Right renal cortex interstitium (tissue), 3 donors: Measurements from ENCODE around the gene RNASEH1. TPM values are rescaled to one million over a fixed set of nuclear protein-coding genes. Genes with fewer than 3 reads are reported as not detected.
"Not testable (repeated sequence)": the region's sequence is repeated elsewhere in the genome, so short reads cannot be mapped to it uniquely, and the experiment has no call there.

Source experiments
- DNase-seq, 3 donors: peaks; one replicate each; pipeline ENCODE4 v3.0.0-alpha.2; 2013; ENCODE audit warnings: low read depth in 3 of 3, low spot score in 2 of 3
- polyA plus RNA-seq, 3 donors: library from polyadenylated mRNA; unstranded; fragments of 120-200 nt; gene quantifications; one replicate each; pipeline ENCODE4 v1.2.1, GENCODE V29; 2013; ENCODE audit not compliant: insufficient read length in 3 of 3

The RNASEH1 gene
- polyA plus RNA-seq, 3 donors, result 17.2 to 17.8 (median 17.5) TPM

- DNase-seq, result no peak
Observed at GRCh38 chr2:3594493-3595281, 36.6 kb upstream of the RNASEH1 start, which contains the start of gene COLEC11. Gene COLEC11 (plus strand): TSS chr2:3595112. CDS start chr2:3604341, 9,229 bp downstream.

GRCh38 chr2:3589086-3589485, 31.0 kb upstream of the RNASEH1 start:
- no peak for DNase-seq

- no peak for DNase-seq
Observed at GRCh38 chr2:3588084-3588483, 30.0 kb upstream of the RNASEH1 start.

- no peak for DNase-seq
Observed at GRCh38 chr2:3587432-3587831, 29.3 kb upstream of the RNASEH1 start.

- no peak for DNase-seq
Observed at GRCh38 chr2:3587021-3587420, 28.9 kb upstream of the RNASEH1 start.

- no peak for DNase-seq
Observed at GRCh38 chr2:3586220-3586619, 28.1 kb upstream of the RNASEH1 start.

GRCh38 chr2:3585261-3586109, 27.4 kb upstream of the RNASEH1 start:
- peak in 1 of 3 donors; percentile 36 for DNase-seq

GRCh38 chr2:3584608-3585260, 26.6 kb upstream of the RNASEH1 start:
- DNase-seq, result no peak

GRCh38 chr2:3584076-3584475, 25.9 kb upstream of the RNASEH1 start:
- no peak for DNase-seq

- DNase-seq, result no peak
Observed at GRCh38 chr2:3581367-3582262, 23.5 kb upstream of the RNASEH1 start.

- DNase-seq, result no peak
Observed at GRCh38 chr2:3580449-3580848, 22.3 kb upstream of the RNASEH1 start.

GRCh38 chr2:3578987-3579386, 20.9 kb upstream of the RNASEH1 start:
- DNase-seq, result no peak

GRCh38 chr2:3576263-3576630, 18.1 kb upstream of the RNASEH1 start:
- not testable (repeated sequence) for DNase-seq

- DNase-seq, result no peak
Observed at GRCh38 chr2:3575534-3576262, 17.6 kb upstream of the RNASEH1 start.

- no peak for DNase-seq
Observed at GRCh38 chr2:3574155-3574554, 16.0 kb upstream of the RNASEH1 start.

GRCh38 chr2:3572620-3573019, 14.5 kb upstream of the RNASEH1 start:
- no peak for DNase-seq

- no peak for DNase-seq
Observed at GRCh38 chr2:3571284-3571683, 13.2 kb upstream of the RNASEH1 start.

- DNase-seq, result not testable (repeated sequence)
Observed at GRCh38 chr2:3569656-3570055, 11.5 kb upstream of the RNASEH1 start.

GRCh38 chr2:3566806-3567205, 8.7 kb upstream of the RNASEH1 start:
- no peak for DNase-seq

- no peak for DNase-seq
Observed at GRCh38 chr2:3565117-3565516, 7.0 kb upstream of the RNASEH1 start.
